Hepatocyte (in vitro differentiated cells): ENCODE results near the gene CDC42BPB. TPM values are rescaled to one million over a fixed set of nuclear protein-coding genes. Genes with fewer than 3 reads are reported as not detected.
"Not testable (repeated sequence)": the region's sequence is repeated elsewhere in the genome, so short reads cannot be mapped to it uniquely, and the experiment has no call there.

Experiments
- DNase-seq: peaks from one replicate; pipeline ENCODE4 v3.0.0-alpha.2; 2016; ENCODE audit warnings: low spot score
- H2AFZ ChIP-seq: fragments of 200-600 bp; sonication (generic); 2 replicates; pipeline ENCODE4 v1.6.0; 2016; ENCODE audit warnings: antibody characterized with exemption, mild to moderate bottlenecking
- H3K27ac ChIP-seq: fragments of 200-600 bp; sonication (generic); 2 replicates; pipeline ENCODE4 v1.5.1; 2016; ENCODE audit warnings: mild to moderate bottlenecking
- H3K27me3 ChIP-seq: fragments of 200-600 bp; sonication (generic); 2 replicates; pipeline ENCODE4 v1.6.1; 2016
- H3K36me3 ChIP-seq: fragments of 200-600 bp; sonication (generic); replicated peaks from 2 replicates; pipeline ENCODE4 v1.5.1; 2016; ENCODE audit warnings: low read depth; ENCODE audit not compliant: insufficient read depth
- H3K4me1 ChIP-seq: fragments of 200-600 bp; sonication (generic); 2 replicates; pipeline ENCODE4 v1.5.1; 2016; ENCODE audit warnings: mild to moderate bottlenecking, moderate library complexity; ENCODE audit not compliant: insufficient read depth
- H3K4me2 ChIP-seq: fragments of 200-600 bp; sonication (generic); 2 replicates; pipeline ENCODE4 v1.6.0; 2016
- H3K4me3 ChIP-seq: fragments of 200-600 bp; sonication (generic); 2 replicates; pipeline ENCODE4 v1.5.1; 2016; ENCODE audit warnings: mild to moderate bottlenecking
- H3K79me2 ChIP-seq: fragments of 200-600 bp; sonication (generic); 2 replicates; pipeline ENCODE4 v1.6.0; 2017; ENCODE audit warnings: mild to moderate bottlenecking
- H3K9me2 ChIP-seq: fragments of 200-600 bp; sonication (generic); replicated peaks from 2 replicates; pipeline ENCODE4 v1.6.0; 2017; ENCODE audit warnings: mild to moderate bottlenecking; ENCODE audit not compliant: insufficient read depth
- H3K9me3 ChIP-seq: fragments of 200-600 bp; sonication (generic); 2 replicates; pipeline ENCODE4 v1.5.1; 2016; ENCODE audit warnings: low read depth, mild to moderate bottlenecking
- H4K20me1 ChIP-seq: fragments of 200-600 bp; sonication (generic); 2 replicates; pipeline ENCODE4 v1.6.0; 2016; ENCODE audit warnings: mild to moderate bottlenecking; ENCODE audit not compliant: insufficient read depth, poor library complexity, severe bottlenecking
- CTCF ChIP-seq: fragments of 200-600 bp; sonication (generic); IDR thresholded peaks from 2 replicates; pipeline ENCODE4 v1.5.1; 2016; ENCODE audit warnings: antibody characterized with exemption, mild to moderate bottlenecking; ENCODE audit not compliant: poor library complexity
- EZH2 ChIP-seq: fragments of 200-600 bp; sonication (generic); IDR thresholded peaks from 2 replicates; pipeline ENCODE4 v1.6.1; 2016; ENCODE audit warnings: antibody characterized with exemption, mild to moderate bottlenecking, borderline replicate concordance
- EZH2phosphoT487 ChIP-seq: fragments of 200-600 bp; sonication (generic); IDR thresholded peaks from one replicate; pipeline ENCODE4 v1.6.1; 2018; ENCODE audit warnings: antibody characterized with exemption, mild to moderate bottlenecking, low read depth, moderate library complexity; ENCODE audit not compliant: unreplicated experiment, severe bottlenecking
- WGBS: methylation state at CpG from one replicate; pipeline ENCODE4 v1.1.6; 2016; ENCODE audit warnings: low lambda C conversion rate; ENCODE audit errors: missing lambda C conversion rate; 5-methylcytosine and 5-hydroxymethylcytosine counted together
- polyA plus RNA-seq: library from polyadenylated mRNA; unstranded; fragments of >200 nt; fragmentation: Nextera tagmentation; extraction: Ambion mirVana; gene quantifications from 2 replicates; pipeline ENCODE4 v1.2.1, GENCODE V29; 2016
- total RNA-seq: library from RNA; depleted of rRNA; stranded (reverse); fragments of >200 nt; gene quantifications from 2 replicates; pipeline ENCODE4 v1.2.3, GENCODE V29; 2014

CDC42BPB gene
- total and polyA plus RNA-seq, 2 experiments from 2014 or later = 10.2 to 60.6 TPM

GRCh38 chr14:103028161-103028767, 29.1 kb downstream of the CDC42BPB start:
- H3K9me3 ChIP-seq = no peaks in the 10 kb centered on the region
- peaks cover 21% of the 10 kb centered on the region for H3K4me1 ChIP-seq
- H4K20me1 ChIP-seq = peaks cover 92% of the 10 kb centered on the region
- TF ChIP-seq CTCF (no peak), EZH2 (no peak), EZH2phosphoT487 (no peak)
- no peaks in the 10 kb centered on the region for H3K9me2 ChIP-seq
- H3K79me2 ChIP-seq = peaks cover 95% of the 10 kb centered on the region
- no peak overlapping the region for H3K4me2 ChIP-seq
- H3K36me3 ChIP-seq = no peaks in the 10 kb centered on the region
- DNase-seq = no peak
- H2AFZ ChIP-seq = no peak overlapping the region
- H3K4me3 ChIP-seq = no peak overlapping the region
- 93% methylated on average over 11 of the region's 11 CpGs for WGBS
- H3K27me3 ChIP-seq = no peaks in the 10 kb centered on the region
- H3K27ac ChIP-seq = no peak overlapping the region

- H3K4me3 ChIP-seq = no peak overlapping the region
These were observed 29.9 kb downstream of the CDC42BPB start for GRCh38 chr14:103027451-103027850.

GRCh38 chr14:103026988-103027387, 30.4 kb downstream of the CDC42BPB start:
- WGBS = 96% methylated on average over 3 of the region's 3 CpGs
- peaks cover 95% of the 10 kb centered on the region for H3K79me2 ChIP-seq
- no peak overlapping the region for H3K27ac ChIP-seq
- H3K4me3 ChIP-seq = no peak overlapping the region
- peaks cover 92% of the 10 kb centered on the region for H4K20me1 ChIP-seq
- no peaks in the 10 kb centered on the region for H3K9me3 ChIP-seq
- peaks cover 15% of the 10 kb centered on the region for H3K4me1 ChIP-seq
- H3K4me2 ChIP-seq = no peak overlapping the region
- no peaks in the 10 kb centered on the region for H3K9me2 ChIP-seq
- no peaks in the 10 kb centered on the region for H3K27me3 ChIP-seq
- DNase-seq = no peak
- TF ChIP-seq CTCF (no peak), EZH2phosphoT487 (no peak), EZH2 (no peak)
- no peaks in the 10 kb centered on the region for H3K36me3 ChIP-seq
- H2AFZ ChIP-seq = no peak overlapping the region

More at GRCh38 chr14:103027451-103027850, 29.9 kb downstream of the CDC42BPB start:
- H3K9me3 ChIP-seq = no peaks in the 10 kb centered on the region
- H3K4me2 ChIP-seq = no peak overlapping the region
- DNase-seq = no peak
- TF ChIP-seq EZH2 (no peak), EZH2phosphoT487 (no peak), CTCF (no peak)
- H3K79me2 ChIP-seq = peaks cover 95% of the 10 kb centered on the region
- no peaks in the 10 kb centered on the region for H3K36me3 ChIP-seq
- no peak overlapping the region for H3K27ac ChIP-seq
- 98% methylated on average over 3 of the region's 3 CpGs for WGBS
- H2AFZ ChIP-seq = no peak overlapping the region
- no peaks in the 10 kb centered on the region for H3K9me2 ChIP-seq
- H4K20me1 ChIP-seq = peaks cover 92% of the 10 kb centered on the region
- peaks cover 18% of the 10 kb centered on the region for H3K4me1 ChIP-seq
- H3K27me3 ChIP-seq = no peaks in the 10 kb centered on the region

- not testable (repeated sequence) for H3K4me3 ChIP-seq, H3K27me3 ChIP-seq, H3K4me2 ChIP-seq, H3K9me2 ChIP-seq, DNase-seq, H3K36me3 ChIP-seq, H3K4me1 ChIP-seq, H3K27ac ChIP-seq, H3K9me3 ChIP-seq, H2AFZ ChIP-seq
- H3K79me2 ChIP-seq = peaks cover 97% of the 10 kb centered on the region
- 95% methylated on average over 6 of the region's 6 CpGs for WGBS
- H4K20me1 ChIP-seq = peaks cover 92% of the 10 kb centered on the region
These were observed 31.2 kb downstream of the CDC42BPB start for GRCh38 chr14:103026196-103026595.
